HL-60 (cell line): ENCODE measurements around the gene TYK2.
"Not testable (repeated sequence)": the region's sequence is repeated elsewhere in the genome, so short reads cannot be mapped to it uniquely, and the experiment has no call there.

Experiments used
- DNase-seq, 2 experiments: peaks; one replicate each; pipeline ENCODE4 v3.0.0-alpha.2; 2010 to 2020; ENCODE audit warnings: low read depth in 1 of 2, low spot score in 1 of 2
- H3K27ac ChIP-seq: fragments of 250-450 bp; sonication (Bioruptor Pico); replicated peaks from 2 replicates; pipeline ENCODE4 v1.5.1; 2020; ENCODE audit warnings: mild to moderate bottlenecking, moderate library complexity
- H3K27me3 ChIP-seq: fragments of 250-450 bp; sonication (Bioruptor Pico); 2 replicates; pipeline ENCODE4 v1.5.1; 2021; ENCODE audit warnings: mild to moderate bottlenecking, moderate library complexity; ENCODE audit not compliant: insufficient read depth, poor library complexity, severe bottlenecking
- H3K4me3 ChIP-seq: replicated peaks from 2 replicates; pipeline ENCODE4 v1.5.1; 2011; ENCODE audit warnings: mild to moderate bottlenecking, control low read depth, low read length; ENCODE audit not compliant: insufficient read depth
- CTCF ChIP-seq: IDR thresholded peaks from one replicate; pipeline ENCODE4 v1.5.1; 2011; ENCODE audit warnings: low read length, control low read depth, inconsistent platforms; ENCODE audit not compliant: insufficient read depth
- GABPA ChIP-seq: IDR thresholded peaks from 2 replicates; pipeline ENCODE4 v1.6.1; 2012; ENCODE audit warnings: low read depth
- POLR2AphosphoS5 ChIP-seq: IDR thresholded peaks from 2 replicates; pipeline ENCODE4 v1.6.1; 2012; ENCODE audit warnings: low read depth
- REST ChIP-seq: IDR thresholded peaks from 2 replicates; pipeline ENCODE4 v1.6.1; 2012; ENCODE audit warnings: low read depth; ENCODE audit not compliant: insufficient replicate concordance
- SPI1 ChIP-seq: IDR thresholded peaks from 2 replicates; pipeline ENCODE4 v1.6.1; 2012; ENCODE audit warnings: low read depth, mild to moderate bottlenecking, borderline replicate concordance

The TYK2 gene

GRCh38 chr19:10372690-10373089, 7.7 kb downstream of the TYK2 start:
- H3K27ac ChIP-seq, result peak overlapping the region; percentile 46
- H3K4me3 ChIP-seq, result no peak overlapping the region
- no peaks in the 10 kb centered on the region for H3K27me3 ChIP-seq
- TF ChIP-seq REST (no peak), CTCF (no peak)
- peak; percentile 86 to 97 for DNase-seq

GRCh38 chr19:10368101-10368803, 12.1 kb downstream of the TYK2 start:
- no peak for DNase-seq

DNA sequence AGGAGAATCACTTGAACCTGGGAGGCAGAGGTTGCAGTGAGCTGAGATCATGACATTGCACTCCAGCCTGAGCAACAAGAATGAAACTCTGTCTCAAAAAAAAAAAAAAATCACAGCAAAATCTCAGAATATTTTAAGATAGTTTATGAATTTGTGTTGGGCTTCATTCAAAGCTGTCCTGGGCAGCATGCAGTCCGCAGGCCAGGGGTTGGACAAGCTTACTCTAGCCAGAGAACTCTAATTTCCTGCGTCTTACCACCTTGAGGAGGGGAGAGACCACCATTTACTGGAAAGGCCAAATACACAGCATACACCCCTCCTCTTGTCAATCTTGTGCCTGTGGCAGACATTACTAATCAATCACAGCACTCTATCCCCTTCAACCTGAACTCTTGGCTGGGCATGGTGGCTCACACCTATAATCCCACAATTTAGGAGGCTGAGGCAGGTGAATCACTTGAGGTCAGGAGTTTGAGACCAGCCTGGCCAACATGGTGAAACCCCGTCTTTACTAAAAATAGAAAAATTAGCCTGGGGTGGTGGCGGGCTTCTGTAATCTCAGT, 13.3 kb downstream of the TYK2 start:
- not testable (repeated sequence) for DNase-seq, H3K27me3 ChIP-seq, H3K27ac ChIP-seq, H3K4me3 ChIP-seq

More at GRCh38 chr19:10368101-10368803, 12.1 kb downstream of the TYK2 start:
- no peak overlapping the region for H3K27ac ChIP-seq
- no peak for TF ChIP-seq POLR2AphosphoS5
- TF ChIP-seq GABPA, result no peak
- no peak for TF ChIP-seq SPI1
- TF ChIP-seq CTCF, result no peak
- no peak for TF ChIP-seq REST
- no peak overlapping the region for H3K4me3 ChIP-seq
- H3K27me3 ChIP-seq, result no peaks in the 10 kb centered on the region

DNA sequence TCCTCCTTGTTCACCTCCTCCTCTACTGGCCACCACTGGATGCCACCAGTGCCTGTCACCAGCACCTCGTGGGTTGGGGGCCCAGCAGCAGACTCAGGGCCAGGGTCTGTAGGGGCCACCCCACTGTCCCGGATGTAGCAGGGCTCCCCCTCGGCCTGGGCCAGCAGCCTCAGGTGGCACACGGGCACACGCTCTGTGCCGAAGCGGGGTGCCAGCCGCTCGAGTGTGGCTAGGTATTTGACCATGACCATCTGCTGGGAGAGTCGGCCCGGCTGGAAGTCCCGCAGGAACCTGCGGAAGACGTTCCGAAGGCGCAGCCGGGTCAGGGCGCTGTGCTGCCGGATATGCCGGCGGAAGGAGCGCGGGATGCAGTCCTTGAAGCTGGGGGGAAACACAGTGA, 14.9 kb downstream of the TYK2 start:
- no peak for DNase-seq
- Histone ChIP-seq H3K27ac (no peak overlapping the region), H3K27me3 (no peaks in the 10 kb centered on the region), H3K4me3 (no peak overlapping the region)
- TF ChIP-seq SPI1 (no peak), CTCF (no peak), GABPA (no peak), REST (no peak), POLR2AphosphoS5 (no peak)
